HEK293T (cell line): ENCODE measurements around the gene PFKP.

ENCODE experiments used
- CTCF ChIA-PET: fragments of 350-600 bp; formaldehyde crosslinking; extraction: SDS; loops from one replicate; lab custom pipeline; 2021; ENCODE audit warnings: antibody characterized with exemption, inconsistent platforms; lab: Yijun Ruan, JAX
- POLR2A ChIA-PET: fragments of 350-600 bp; formaldehyde crosslinking; extraction: SDS; loops from one replicate; lab custom pipeline; 2020; ENCODE audit warnings: antibody characterized with exemption, inconsistent platforms; lab: Yijun Ruan, JAX
- DNase-seq: peaks from one replicate; pipeline ENCODE4 v3.0.0; 2012; ENCODE audit warnings: mixed read lengths; ENCODE audit errors: extremely low spot score
- ARNT ChIP-seq: fragments of 450-650 bp; IDR thresholded peaks from 2 replicates; pipeline ENCODE4 v1.6.1; 2017; ENCODE audit warnings: mild to moderate bottlenecking
- BHLHE40 ChIP-seq: fragments of 450-650 bp; IDR thresholded peaks from 2 replicates; pipeline ENCODE4 v1.6.1; 2016; ENCODE audit warnings: mild to moderate bottlenecking, moderate library complexity, borderline replicate concordance
- CTBP1 ChIP-seq: fragments of 450-650 bp; IDR thresholded peaks from 2 replicates; pipeline ENCODE4 v1.6.1; 2016; ENCODE audit warnings: borderline replicate concordance
- ELF4 ChIP-seq: fragments of 450-650 bp; IDR thresholded peaks from 2 replicates; pipeline ENCODE4 v1.6.1; 2017; ENCODE audit warnings: antibody characterized with exemption
- FOXA1 ChIP-seq: fragments of 450-650 bp; IDR thresholded peaks from 2 replicates; pipeline ENCODE4 v1.6.1; 2016; ENCODE audit warnings: mild to moderate bottlenecking
- FOXK2 ChIP-seq: fragments of 450-650 bp; IDR thresholded peaks from 2 replicates; pipeline ENCODE4 v1.6.1; 2016; ENCODE audit warnings: mild to moderate bottlenecking
- FOXM1 ChIP-seq: fragments of 450-650 bp; IDR thresholded peaks from 2 replicates; pipeline ENCODE4 v1.6.1; 2017; ENCODE audit warnings: mild to moderate bottlenecking, borderline replicate concordance
- HDGF ChIP-seq: fragments of 450-650 bp; IDR thresholded peaks from 2 replicates; pipeline ENCODE4 v1.6.1; 2017; ENCODE audit warnings: antibody characterized with exemption, borderline replicate concordance
- L3MBTL2 ChIP-seq: fragments of 450-650 bp; conservative IDR thresholded peaks from 2 replicates; pipeline ENCODE4 v1.6.1; 2016; ENCODE audit warnings: mild to moderate bottlenecking
- LEF1 ChIP-seq: fragments of 450-650 bp; IDR thresholded peaks from 2 replicates; pipeline ENCODE4 v1.6.1; 2017; ENCODE audit warnings: mild to moderate bottlenecking, borderline replicate concordance
- NFRKB ChIP-seq: fragments of 450-650 bp; IDR thresholded peaks from 2 replicates; pipeline ENCODE4 v1.6.1; 2016; ENCODE audit warnings: mild to moderate bottlenecking, moderate library complexity
- PKNOX1 ChIP-seq: fragments of 450-650 bp; IDR thresholded peaks from 2 replicates; pipeline ENCODE4 v1.6.1; 2016
- SP1 ChIP-seq: fragments of 450-650 bp; IDR thresholded peaks from 2 replicates; pipeline ENCODE4 v1.6.1; 2017
- SUZ12 ChIP-seq: fragments of 450-650 bp; IDR thresholded peaks from 2 replicates; pipeline ENCODE4 v1.6.1; 2016; ENCODE audit warnings: mild to moderate bottlenecking
- TARDBP ChIP-seq: fragments of 450-650 bp; IDR thresholded peaks from 2 replicates; pipeline ENCODE4 v1.6.1; 2016
- ZNF384 ChIP-seq: fragments of 450-650 bp; IDR thresholded peaks from 2 replicates; pipeline ENCODE4 v1.6.1; 2016

PFKP gene

GRCh38 chr10:3143366-3143765 is 76.0 kb downstream of the PFKP start:
- TF ChIP-seq FOXM1 (no peak), ELF4 (no peak), NFRKB (no peak), HDGF (no peak), CTBP1 (no peak), SP1 (no peak), LEF1 (no peak), FOXK2 (no peak), BHLHE40 (no peak), L3MBTL2 (no peak), TARDBP (no peak), PKNOX1 (no peak), ARNT (no peak)
- CTCF ChIA-PET, result no interaction called here
- POLR2A ChIA-PET, result no interaction called here
- no peak for DNase-seq

GRCh38 chr10:3143791-3144434 is 76.6 kb downstream of the PFKP start:
- ChIA-PET POLR2A (no interaction called here), CTCF (no interaction called here)
- DNase-seq, result no peak
- no peak for TF ChIP-seq TARDBP
- TF ChIP-seq PKNOX1, result no peak
- no peak for TF ChIP-seq ARNT
- no peak for TF ChIP-seq SUZ12
- TF ChIP-seq CTBP1, result no peak
- TF ChIP-seq FOXK2, result no peak
- TF ChIP-seq BHLHE40, result no peak

- ChIA-PET POLR2A (no interaction called here), CTCF (no interaction called here)
- TF ChIP-seq FOXK2 (no peak), L3MBTL2 (no peak), FOXM1 (no peak), SUZ12 (no peak), FOXA1 (no peak), CTBP1 (no peak), PKNOX1 (no peak), ELF4 (no peak), LEF1 (no peak), BHLHE40 (no peak), TARDBP (no peak), ARNT (no peak), ZNF384 (no peak), NFRKB (no peak), SP1 (no peak), HDGF (no peak)
- no peak for DNase-seq
These were observed 78.0 kb downstream of the PFKP start for GRCh38 chr10:3145366-3145765.

- DNase-seq, result no peak
- POLR2A ChIA-PET, result no interaction called here
- TF ChIP-seq ELF4, result no peak
- TF ChIP-seq FOXM1, result no peak
- TF ChIP-seq HDGF, result no peak
- no peak for TF ChIP-seq ZNF384
- TF ChIP-seq FOXK2, result no peak
- no peak for TF ChIP-seq LEF1
- no peak for TF ChIP-seq SUZ12
- no peak for TF ChIP-seq CTBP1
- TF ChIP-seq ARNT, result no peak
- TF ChIP-seq NFRKB, result no peak
- TF ChIP-seq PKNOX1, result no peak
- no peak for TF ChIP-seq BHLHE40
- TF ChIP-seq L3MBTL2, result no peak
- TF ChIP-seq FOXA1, result no peak
- TF ChIP-seq TARDBP, result no peak
- TF ChIP-seq SP1, result no peak
- CTCF ChIA-PET, result no interaction called here
These were observed 78.9 kb downstream of the PFKP start for GRCh38 chr10:3146289-3146688.

- TF ChIP-seq SP1 (no peak), BHLHE40 (no peak), SUZ12 (no peak), FOXA1 (no peak), PKNOX1 (no peak), FOXK2 (no peak), HDGF (no peak), ARNT (no peak), TARDBP (no peak), ZNF384 (no peak), L3MBTL2 (no peak), ELF4 (no peak), NFRKB (no peak), FOXM1 (no peak), CTBP1 (no peak), LEF1 (no peak)
- POLR2A ChIA-PET, result no interaction called here
- no peak for DNase-seq
- CTCF ChIA-PET, result no interaction called here
These were observed 79.9 kb downstream of the PFKP start for GRCh38 chr10:3147117-3147820.
